Stimulated activated CD4-positive, alpha-beta T cell treated with anti-CD3 and anti-CD28 coated beads, Interleukin-4, amount 100 ng/mL, for 48 hours (primary cell): ENCODE measurements around the gene RRH.
"Not testable (repeated sequence)": the region's sequence is repeated elsewhere in the genome, so short reads cannot be mapped to it uniquely, and the experiment has no call there.

Experiments used
- DNase-seq, 2 donors: peaks; one replicate each; pipeline ENCODE4 v3.0.0-alpha.2; 2020; ENCODE audit warnings: low read depth in 2 of 2

The RRH gene, protein sequence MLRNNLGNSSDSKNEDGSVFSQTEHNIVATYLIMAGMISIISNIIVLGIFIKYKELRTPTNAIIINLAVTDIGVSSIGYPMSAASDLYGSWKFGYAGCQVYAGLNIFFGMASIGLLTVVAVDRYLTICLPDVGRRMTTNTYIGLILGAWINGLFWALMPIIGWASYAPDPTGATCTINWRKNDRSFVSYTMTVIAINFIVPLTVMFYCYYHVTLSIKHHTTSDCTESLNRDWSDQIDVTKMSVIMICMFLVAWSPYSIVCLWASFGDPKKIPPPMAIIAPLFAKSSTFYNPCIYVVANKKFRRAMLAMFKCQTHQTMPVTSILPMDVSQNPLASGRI

DNA sequence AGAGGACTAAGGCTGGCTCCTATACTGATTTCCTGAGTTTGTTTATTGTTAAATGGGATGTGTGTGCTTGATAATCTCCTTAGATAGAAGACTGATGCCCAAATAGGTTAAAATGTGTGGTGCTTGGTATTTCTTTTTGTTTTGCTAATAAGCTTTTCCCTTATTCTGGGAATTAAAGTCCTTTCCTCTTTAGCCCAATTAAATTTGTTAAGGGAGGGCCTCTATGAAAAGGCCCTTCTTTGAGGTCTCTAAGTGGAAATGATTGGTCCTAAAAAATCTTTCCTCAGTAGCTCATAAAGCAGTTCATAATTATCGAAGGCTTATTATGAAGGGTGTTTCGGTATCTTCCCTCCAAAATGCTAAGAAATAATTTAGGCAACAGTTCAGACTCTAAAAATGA lies at the start of gene RRH:
Gene RRH (plus strand): TSS at position 301 of the 400 bp plus-strand sequence. CDS start 56 bp downstream, at position 357.
- no peak for DNase-seq

DNA sequence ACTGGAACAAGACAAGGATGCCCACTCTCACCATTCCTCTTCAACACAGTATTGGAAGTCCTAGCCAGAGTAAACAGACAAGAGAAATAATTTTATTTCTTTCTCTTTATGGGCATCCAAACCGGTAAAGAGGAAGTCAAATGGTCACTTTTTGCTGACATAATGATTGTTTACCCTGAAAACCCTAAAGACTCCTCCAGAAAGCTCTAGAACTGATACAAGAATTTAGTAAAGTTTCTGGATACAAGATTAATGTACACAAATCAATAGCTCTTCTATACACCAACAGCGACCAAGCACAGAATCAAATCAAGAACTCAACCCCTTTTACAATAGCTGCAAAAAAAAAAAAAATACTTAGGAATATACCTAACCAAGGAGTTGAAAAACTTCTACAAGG lies 45.7 kb upstream of the RRH start:
- DNase-seq, result not testable (repeated sequence)

DNA sequence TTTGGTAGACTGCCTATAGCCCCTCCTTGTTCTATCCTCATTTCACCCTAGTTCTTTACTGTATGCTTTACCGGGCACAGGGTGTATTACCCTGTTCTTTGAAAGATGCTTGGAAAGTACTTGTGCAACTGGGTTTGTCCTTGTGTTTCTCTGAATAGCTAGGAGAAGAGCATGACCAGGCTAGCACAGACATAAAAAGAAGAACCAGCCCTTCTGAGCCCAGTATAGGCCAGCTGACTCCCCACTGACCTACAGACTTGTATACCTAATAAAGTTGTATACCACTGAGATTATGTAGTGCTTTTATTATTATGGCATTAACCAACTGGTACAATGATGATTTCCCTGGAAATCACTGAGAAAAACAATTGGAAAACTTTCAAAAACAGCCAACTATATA lies 40.9 kb upstream of the RRH start:
- DNase-seq, result no peak

DNA sequence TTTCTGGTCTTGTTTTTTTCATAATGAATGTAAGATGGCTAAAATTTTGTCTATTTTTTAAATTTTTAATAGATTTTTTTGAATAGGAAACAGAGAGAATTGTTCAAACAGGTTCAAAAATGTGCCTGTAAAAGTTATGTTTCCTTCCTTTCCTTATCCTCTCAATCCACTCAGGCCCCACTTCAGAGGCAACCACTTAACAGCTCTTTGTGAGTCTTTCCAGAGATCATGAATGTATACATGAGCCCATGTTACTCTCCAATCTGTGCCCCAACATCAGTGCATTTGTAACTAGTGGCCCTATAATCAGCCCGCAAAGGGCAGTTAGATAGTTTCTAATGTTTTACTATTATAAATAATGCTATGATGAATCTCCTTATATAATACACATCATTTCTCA lies 40.0 kb upstream of the RRH start:
- no peak for DNase-seq

DNA sequence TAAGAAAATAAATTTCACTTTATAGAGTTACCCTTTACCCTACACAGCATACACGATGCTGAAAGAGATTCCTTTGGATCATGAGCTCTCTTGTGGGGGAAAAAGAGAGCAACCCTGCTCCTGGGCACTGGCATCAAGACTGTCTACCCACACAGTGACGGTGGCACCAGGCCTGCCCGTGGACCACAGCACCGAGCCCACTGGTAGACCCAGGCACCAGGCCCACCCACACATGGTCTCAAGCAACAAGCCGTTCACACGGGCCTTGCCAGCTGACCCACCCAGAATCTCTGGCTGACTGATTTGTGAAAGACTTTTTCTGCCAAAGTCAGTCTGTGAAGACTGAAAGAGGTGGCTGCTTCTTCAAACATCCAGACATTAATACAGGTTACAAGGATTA lies 32.7 kb upstream of the RRH start:
- no peak for DNase-seq

DNA sequence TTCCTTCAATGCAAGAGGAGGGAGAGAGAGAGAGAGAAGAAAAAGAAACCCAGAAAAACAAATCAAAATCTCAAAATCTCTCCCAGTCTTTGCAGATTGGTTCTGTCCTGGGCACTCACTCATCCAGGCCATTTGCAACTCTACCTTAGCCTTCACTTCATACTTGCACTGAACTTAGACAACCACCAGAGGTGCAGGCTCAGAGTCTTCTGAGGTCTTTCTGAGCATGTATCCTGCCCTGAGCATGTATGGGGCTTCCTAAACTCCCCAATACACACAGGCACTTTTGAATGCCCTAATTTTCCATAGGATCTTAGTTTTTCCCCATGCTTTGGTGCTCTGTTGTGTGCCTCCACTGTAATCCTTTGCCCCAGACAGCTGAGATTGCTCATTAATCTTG lies 28.9 kb upstream of the RRH start:
- no peak for DNase-seq

DNA sequence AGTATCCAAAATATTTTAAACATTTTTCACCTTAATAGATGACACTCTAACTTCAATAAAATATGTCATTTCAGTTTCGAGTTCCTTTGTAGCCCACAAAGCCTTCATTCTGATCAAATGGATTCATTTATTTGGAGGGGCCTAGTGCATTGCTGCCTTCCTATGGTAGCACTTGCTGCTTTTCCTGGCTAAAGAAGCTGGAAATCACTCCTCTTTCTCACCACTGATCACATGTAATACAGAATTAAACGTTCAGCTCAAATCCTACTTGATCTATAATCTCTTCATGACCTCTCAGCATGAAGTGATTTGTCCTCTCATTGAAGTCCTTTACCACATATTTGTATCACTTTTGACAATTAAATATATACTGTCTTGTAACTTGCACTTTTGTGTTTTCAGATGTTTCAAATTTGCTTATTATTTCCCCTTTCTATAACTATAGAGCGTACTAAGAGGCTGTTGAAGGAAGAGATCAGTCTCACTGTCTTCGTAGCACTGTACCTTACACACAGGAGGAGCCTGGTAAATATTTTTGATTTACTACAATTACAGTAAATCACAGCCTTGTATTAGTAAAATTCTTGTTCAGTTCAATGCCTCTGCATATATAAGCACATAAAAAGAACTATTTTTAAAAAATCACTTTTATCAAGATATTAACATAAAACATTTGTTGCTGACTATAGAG lies 26.5 kb upstream of the RRH start:
- DNase-seq, result no peak

DNA sequence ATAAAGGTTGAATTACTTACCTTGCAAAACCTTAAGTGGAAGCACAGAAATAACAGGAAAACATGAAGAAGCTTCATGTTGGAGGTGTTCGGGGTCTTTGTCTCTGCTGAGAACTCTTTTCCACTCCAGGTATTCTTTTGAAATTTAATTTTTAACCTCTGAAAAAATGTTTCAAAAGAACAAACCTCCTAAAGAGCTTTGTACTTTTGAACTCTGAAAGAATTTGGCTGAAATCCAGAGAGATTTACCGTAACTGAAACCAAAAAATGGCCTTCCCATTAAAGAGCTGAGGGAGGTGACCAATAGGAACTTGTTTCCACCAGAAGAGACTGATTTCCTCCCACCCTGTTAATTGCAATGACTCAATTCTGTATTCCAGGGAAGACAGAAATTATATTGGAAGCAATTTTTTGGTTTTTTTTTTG lies 25.9 kb upstream of the RRH start, which contains the start of gene CFI:
Gene CFI (minus strand): TSS at position 105 of the 425 bp plus-strand sequence. CDS start 28 bp downstream, at position 77.
- no peak for DNase-seq

DNA sequence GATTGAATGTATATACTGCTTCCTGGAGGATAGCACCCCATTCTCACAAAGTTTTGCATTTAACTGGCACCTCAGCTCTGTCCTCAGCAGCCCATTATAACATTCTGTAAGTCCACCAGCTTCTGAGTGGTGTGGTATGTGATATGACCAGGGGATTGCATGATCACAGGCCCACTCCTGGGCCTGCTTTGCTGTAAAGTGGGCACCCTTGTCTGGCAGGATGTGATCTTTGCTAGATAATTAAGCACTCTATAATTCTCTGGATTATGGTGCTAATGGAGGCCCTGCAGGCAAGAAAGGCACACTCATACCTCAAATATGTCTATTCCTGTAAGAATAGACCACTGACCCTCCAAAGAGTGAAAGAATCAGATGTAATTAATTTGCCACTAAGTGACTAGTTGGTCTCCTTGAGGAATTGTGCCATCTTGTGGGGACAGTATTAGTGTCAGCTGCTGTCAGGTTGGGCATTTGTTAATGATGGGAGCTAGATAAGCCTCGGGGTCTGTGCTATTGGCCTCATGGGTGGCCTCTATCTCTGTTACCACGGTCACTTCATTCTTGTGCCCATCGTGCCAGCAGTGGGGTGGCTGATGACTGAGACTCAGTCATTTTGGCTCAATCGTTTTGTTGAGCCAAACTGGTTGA lies 23.7 kb upstream of the RRH start:
- DNase-seq, result no peak

DNA sequence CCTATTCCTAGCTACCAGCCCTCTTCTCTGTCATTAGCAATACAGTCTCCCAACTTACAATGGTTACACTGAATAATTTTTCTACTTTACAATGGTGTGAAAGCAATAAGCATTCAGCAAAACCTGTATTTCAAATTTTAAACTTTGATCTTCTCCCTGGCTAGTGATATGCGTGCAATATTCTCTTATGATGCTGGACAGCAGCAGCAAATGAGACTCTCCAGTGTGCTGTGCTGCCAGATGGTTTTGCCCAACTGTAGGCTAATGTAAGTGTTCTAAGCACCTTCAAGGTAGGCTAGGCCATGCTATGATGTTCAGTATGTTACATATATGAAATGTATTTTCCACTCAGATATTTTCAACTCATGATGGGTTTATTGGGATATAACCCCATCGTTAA lies 18.1 kb upstream of the RRH start:
- no peak for DNase-seq

DNA sequence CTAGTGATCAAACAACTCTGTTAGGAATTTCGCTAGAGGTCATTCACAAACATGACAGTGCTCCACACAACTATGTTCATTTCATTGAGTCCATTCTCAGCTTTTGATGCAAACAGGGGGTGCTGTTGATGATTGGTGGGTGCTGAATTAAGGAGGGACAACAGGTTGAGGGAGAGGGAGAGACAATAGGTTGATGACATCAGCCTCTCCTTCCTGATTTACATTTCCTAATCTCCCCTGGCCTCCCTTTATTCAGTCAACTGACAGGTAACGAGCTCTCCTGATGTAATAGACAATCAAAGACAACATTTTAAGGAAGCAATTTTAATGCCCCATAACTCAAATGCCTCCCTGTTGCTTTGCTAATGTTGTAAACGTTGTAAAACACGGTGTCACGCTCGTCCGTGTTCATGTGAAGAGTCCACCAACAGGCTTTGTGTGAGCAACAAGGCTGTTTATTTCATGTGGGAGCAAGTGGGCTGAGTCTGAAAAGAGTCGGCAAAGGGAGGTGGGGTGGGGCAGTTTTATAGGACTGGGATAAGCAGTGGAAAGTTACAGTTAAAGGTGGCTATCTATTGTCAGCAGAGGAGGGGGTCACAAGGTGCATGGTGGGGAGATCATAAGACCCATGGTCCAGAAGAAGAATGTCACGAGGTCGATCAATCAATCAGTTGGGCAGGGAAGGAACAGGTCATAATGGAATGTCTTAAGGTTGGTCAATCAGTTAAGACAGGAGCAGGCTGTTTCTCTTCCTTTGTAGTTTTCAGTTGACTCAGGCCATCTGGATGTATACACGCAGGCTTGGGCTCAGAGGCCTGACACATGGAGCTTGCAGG lies 17.0 kb upstream of the RRH start:
- no peak for DNase-seq

DNA sequence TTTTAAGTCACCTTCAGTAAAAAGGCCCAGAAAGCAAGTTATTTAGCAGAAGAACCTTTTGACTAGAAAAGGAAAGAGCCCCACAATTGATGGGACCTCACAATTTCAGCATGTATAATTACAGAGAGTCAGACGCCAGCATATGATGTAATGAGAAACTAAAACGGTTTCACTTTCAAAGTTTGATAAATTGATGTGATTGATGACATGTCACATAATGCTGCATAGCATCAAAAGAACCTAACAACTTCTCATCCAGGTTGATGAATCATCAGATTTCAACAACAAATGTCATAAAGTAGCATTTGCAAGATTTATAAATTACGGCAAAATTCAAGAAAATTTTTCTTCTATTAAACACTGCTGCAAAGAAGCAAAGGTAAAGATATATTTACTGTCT lies 16.1 kb upstream of the RRH start:
- DNase-seq, result no peak

DNA sequence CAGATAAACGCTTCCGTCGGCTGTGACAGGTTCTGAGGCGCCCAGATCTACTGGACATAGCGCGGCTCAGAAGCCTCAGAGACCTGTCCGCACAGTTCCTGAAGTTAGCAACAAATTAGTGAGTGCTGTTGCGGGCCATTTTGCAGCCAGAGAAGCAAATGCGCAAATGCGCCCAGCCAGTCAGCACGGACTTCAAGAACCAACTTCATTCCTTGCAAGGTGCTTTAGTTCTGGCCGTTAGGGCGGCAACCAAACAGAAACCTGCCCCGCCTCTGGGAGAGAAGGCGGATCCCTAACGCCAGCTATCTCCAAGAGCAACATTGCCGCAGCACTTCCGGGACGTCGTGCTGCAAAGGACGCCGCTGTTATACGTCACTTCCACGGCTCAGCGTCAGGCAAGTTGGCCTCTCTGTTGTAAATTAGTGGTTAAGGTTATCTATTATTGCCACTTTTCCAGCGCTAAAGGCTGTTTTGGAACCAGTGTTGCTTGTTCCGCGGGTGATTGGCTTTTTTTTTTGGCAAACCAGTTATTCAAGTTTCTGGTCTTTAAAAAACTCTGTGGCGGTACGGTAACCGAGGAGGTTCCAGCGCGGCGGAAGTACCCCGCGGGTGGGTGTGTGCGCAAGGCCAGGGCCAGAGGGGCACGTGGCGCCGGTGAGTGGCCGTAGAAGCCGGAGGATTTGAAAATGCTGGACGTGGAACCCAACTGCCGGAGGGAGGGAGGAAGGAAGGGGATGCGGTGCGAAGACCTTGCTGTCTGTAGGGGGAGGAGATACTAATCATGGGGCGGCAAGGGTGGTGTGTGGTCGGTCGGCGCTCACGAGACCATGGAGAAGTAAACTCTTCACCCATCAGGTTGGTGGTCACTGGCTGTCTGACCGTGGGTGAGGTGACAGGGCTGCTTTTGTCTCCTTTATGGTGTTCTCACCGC lies 12.4 kb upstream of the RRH start, which contains the start of gene GAR1:
Gene GAR1 (plus strand): TSS at position 612 of the 931 bp plus-strand sequence. CDS start 403 bp downstream, outside the sequence.
- DNase-seq, result peak; percentile 80 to 88

DNA sequence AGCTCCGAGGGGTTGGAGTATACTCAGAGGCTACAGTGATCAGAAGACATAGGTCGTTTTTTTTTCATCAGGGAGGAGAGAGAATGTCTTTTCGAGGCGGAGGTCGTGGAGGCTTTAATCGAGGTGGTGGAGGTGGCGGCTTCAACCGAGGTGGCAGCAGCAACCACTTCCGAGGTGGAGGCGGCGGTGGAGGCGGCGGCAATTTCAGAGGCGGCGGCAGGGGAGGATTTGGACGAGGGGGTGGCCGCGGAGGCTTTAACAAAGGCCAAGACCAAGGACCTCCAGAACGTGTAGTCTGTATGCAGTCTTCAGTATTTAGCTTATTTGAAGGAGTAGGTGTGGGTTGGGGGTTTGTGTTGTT lies 11.7 kb upstream of the RRH start:
- DNase-seq, result peak; percentile 20 to 31

DNA sequence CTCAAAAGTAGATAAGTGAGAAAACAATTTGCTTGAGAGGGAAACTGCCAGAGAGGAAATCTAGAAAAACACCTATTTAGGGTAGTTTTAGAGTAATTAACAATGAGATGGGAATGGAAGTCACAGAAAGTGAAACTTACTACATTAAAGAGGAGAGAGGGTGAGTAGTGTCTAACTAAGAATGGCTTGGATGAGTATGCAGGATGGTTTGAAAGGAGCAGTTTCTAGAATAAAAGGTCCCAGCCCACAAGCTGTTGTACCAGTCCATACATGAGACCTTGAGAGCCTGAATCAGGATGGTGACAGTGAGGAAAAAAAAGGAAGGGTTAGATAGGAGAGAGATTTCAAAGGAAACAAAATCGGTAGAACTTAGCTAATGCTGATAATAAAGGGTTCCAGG lies 10.9 kb upstream of the RRH start:
- peak in 1 of 2 donors; percentile 6 for DNase-seq

DNA sequence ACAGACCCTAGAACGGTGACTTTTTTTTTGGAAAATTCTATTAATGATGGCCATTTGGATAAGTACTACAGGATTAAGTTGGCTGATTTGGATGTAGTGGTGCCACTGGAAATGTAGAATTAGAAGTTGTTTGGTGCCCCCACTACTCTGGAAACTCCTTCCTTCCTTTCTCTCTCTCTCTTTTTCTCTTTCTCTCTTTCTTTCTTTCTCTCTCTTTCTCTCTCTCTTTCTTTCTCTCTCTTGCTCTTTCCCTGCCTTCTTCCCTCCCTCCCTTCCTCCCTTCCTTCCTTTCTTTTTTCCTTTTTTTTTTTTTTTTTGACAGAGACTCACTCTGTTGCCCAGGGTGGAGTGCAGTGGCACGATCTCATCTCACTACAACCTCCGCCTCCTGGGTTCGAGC lies 9.5 kb upstream of the RRH start:
- DNase-seq, result no peak

DNA sequence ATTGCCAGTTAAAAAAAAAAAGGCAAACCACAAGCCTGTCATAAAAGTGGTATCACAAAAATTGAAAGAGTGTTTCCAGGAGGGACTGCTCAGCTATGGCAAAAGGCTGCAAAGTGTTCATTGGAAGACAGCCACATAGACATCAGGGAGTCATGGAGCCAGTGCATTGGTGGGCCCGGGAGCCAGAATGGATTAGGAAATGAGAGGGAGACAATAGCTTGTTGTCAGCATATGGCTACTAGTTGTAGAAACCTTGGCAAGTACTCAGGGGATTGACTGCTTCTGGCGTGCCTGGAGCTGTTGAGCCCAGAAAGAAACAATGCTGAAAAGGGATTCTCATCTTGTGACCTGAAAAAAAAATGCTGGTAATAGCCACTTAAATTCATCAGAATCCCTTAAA lies 7.2 kb upstream of the RRH start:
- DNase-seq, result no peak

DNA sequence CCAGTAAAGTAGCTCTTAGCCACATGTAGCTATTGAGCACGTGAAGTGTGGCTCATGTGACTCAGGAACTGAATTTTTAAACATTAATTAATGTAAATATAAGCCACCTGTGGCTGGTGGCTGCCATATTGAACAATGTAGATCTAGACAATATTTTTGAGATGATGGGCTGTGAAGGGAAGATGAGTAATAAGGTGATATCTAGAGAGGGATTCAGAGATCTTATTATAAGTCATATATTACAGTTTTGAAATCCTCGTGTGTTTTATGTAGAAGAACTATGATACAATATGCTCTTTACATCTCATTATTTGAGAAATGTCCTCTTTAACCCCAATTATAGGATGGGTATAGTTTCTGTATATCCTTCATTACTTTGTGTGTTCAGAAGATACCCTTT lies 6.6 kb upstream of the RRH start:
- no peak for DNase-seq

DNA sequence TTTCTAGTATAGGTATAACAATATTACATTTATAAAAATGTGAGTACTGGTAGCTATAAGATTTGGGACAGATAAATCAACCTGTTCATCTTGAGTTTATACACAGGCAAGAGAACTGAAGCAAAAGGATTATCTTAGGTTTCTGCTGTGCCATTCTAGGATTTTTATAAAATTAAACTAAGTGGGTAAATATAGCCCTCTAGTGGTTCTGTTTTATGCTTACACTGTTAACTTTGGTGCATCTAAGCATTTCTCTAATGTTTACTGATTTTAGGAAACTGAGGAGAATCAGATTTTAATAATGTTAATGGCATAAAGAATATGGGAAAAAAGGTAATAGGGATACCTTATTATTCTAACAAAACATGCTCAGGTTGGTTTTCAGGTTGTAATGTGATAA lies 1.1 kb upstream of the RRH start:
- DNase-seq, result no peak

DNA sequence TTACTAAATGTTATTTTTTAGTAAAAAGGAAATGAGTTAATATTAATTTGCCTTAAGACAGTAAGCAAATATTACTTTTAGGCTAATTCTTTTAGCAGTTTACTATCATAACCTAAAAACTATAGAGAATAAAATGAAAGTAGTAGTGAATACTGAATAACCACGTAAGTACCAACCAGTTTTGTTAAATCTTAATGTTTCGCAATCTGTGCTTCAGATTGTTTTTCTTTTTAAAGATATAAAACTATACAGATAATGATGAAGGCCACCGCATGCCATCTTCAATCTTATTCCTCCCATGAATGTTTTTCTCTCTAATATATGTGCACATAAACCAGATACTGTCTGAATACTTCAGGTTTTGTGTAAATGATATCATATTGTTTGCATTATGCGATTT lies 6.0 kb downstream of the RRH start:
- DNase-seq, result no peak

DNA sequence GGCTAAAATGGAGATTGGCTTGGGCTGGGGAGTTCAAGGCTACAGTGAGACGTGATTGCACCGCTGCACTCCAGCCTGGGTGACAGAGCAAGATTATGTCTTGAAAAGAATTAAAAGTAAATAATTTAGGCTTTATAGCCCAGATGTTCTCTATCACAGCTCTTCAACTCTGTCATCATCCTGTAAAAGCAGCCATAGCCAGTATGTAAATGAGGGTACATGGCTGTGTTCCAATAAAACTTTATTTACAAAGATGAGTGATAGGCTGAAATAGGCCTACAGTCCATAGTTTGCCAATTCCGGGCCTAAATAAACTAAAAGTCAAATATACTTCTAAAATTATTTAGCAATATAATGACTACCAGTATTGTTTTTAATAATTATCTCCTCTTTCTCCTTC lies 9.2 kb downstream of the RRH start:
- DNase-seq, result no peak
